SJCRH30 (cell line): ENCODE data around the gene ADAMTS13. TPM values are rescaled to one million over a fixed set of nuclear protein-coding genes. Genes with fewer than 3 reads are reported as not detected.

Experiments used
- DNase-seq, 2 experiments: peaks; one replicate each; pipeline ENCODE4 v3.0.0-alpha.2; 2015 to 2020
- H3K27ac ChIP-seq: fragments of 250-450 bp; sonication (Bioruptor Pico); 2 replicates; pipeline ENCODE4 v1.5.1; 2020; ENCODE audit warnings: mild to moderate bottlenecking, moderate library complexity
- H3K27me3 ChIP-seq: fragments of 250-450 bp; sonication (Bioruptor Pico); 2 replicates; pipeline ENCODE4 v1.5.1; 2020; ENCODE audit warnings: mild to moderate bottlenecking, moderate library complexity
- H3K36me3 ChIP-seq: fragments of 250-450 bp; sonication (Bioruptor Pico); 2 replicates; pipeline ENCODE4 v1.5.1; 2020; ENCODE audit warnings: mild to moderate bottlenecking, moderate library complexity
- H3K4me1 ChIP-seq: fragments of 250-450 bp; sonication (Bioruptor Pico); 2 replicates; pipeline ENCODE4 v1.5.1; 2020; ENCODE audit warnings: mild to moderate bottlenecking, moderate library complexity
- H3K4me3 ChIP-seq: fragments of 250-450 bp; sonication (Bioruptor Pico); 2 replicates; pipeline ENCODE4 v1.5.1; 2020; ENCODE audit warnings: mild to moderate bottlenecking, moderate library complexity
- H3K9me3 ChIP-seq: fragments of 250-450 bp; sonication (Bioruptor Pico); replicated peaks from 2 replicates; pipeline ENCODE4 v1.5.1; 2020; ENCODE audit warnings: mild to moderate bottlenecking, moderate library complexity
- total RNA-seq: library from RNA; depleted of rRNA; stranded (reverse); fragments of >200 nt; shearing (Covaris generic); gene quantifications from 2 replicates; pipeline ENCODE4 v1.2.3, GENCODE V29; 2014

The ADAMTS13 gene
- total RNA-seq, 1 experiment from 2014 or later, result 0.42 TPM

DNA sequence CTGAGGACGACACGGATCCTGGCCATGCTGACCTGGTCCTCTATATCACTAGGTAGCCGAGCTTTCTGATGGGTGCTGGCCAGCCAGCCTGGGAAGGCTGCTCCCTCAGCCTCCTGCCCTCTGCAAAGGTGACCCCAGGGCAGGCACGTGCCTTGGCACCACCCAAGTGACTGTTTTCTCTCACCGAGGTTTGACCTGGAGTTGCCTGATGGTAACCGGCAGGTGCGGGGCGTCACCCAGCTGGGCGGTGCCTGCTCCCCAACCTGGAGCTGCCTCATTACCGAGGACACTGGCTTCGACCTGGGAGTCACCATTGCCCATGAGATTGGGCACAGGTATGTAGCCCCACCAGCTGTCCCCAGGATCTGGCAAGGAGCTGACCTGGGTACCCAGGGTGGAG, 3.8 kb downstream of the ADAMTS13 start:
- no peaks in the 10 kb centered on the region for H3K27me3 ChIP-seq
- no peak overlapping the region for H3K27ac ChIP-seq

DNA sequence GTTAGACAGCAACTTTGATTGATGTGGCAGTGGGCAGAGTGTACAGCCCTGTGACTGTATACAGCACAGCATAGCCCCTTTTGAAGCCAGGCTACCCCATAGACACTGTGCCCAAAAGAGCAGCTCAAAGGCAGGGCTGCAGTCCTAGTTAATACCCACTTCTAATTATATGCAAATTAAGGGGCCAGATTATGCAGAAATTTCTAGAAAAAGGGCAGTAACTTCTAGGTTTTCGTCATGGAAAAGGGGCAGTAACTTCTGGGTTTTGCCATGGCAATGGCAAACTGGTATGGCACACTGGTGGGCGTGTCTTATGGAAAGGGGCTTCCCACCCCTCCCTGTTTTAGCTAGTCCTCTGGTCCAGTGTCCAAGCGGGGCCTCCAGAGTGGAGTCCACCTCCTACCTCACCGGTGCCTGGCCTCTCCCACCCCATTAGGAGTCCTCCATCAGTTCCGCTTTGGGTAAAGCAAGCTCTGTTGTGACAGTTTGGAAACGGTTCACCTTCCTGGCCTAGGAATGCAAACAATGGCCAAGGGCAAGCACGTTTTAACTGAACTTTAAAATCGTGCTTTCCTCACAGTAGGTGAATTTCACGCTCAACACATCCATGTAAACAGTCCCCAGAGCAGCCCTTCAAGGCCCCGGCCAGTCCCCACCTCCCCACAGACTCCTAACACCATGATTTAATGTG, 5.6 kb downstream of the ADAMTS13 start:
- Histone ChIP-seq H3K9me3 (no peaks in the 10 kb centered on the region), H3K4me3 (no peak overlapping the region), H3K4me1 (no peaks in the 10 kb centered on the region; the same call in 1 of the 2 replicates), H3K36me3 (no peaks in the 10 kb centered on the region), H3K27ac (no peak overlapping the region), H3K27me3 (no peaks in the 10 kb centered on the region)
- no peak for DNase-seq

More for the DNA sequence above, 3.8 kb downstream of the ADAMTS13 start:
- no peaks in the 10 kb centered on the region; the same call in 1 of the 2 replicates for H3K4me1 ChIP-seq
- no peak overlapping the region for H3K4me3 ChIP-seq
- H3K9me3 ChIP-seq, result no peaks in the 10 kb centered on the region
- H3K36me3 ChIP-seq, result no peaks in the 10 kb centered on the region
- no peak for DNase-seq

DNA sequence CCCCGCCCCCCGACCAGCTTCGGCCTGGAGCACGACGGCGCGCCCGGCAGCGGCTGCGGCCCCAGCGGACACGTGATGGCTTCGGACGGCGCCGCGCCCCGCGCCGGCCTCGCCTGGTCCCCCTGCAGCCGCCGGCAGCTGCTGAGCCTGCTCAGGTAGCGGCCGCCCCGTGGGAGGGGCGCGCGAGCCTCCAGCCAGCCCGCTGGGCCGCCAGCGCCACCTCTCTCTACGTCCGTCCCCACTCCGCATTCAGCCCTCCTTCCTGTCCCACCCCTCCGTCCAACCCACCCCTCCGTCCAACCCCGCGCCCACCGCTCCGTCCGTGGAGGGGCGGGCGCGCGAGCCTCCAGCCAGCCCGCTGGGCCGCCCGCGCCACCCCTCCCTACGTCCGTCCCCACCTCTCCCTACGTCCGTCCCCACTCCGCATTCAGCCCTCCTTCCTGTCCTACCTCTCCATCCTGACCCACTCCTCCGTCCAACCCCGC, 6.5 kb downstream of the ADAMTS13 start:
- Histone ChIP-seq H3K4me1 (no peaks in the 10 kb centered on the region; the same call in 1 of the 2 replicates), H3K4me3 (no peak overlapping the region), H3K27ac (no peak overlapping the region), H3K36me3 (no peaks in the 10 kb centered on the region), H3K9me3 (no peaks in the 10 kb centered on the region), H3K27me3 (no peaks in the 10 kb centered on the region)
- DNase-seq, result no peak

DNA sequence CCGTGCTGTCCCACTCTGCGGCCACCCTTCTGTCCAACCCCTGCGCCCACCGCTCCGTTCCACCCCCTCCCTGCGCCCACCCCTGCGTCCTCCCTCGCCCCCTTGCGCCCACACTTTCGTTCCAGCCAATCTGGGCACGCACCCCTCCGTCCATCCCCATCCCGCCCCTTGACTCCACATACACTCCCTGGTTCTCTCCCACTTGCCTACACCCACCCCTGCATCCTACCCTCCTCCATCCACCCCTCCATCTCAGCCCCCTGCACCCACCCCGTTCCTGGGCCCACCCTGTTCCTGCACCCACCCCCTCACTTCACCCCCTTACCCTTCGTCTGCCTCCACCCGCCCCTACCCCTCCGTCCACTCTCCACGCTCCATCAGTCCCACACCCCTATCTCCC, 7.0 kb downstream of the ADAMTS13 start:
- H3K9me3 ChIP-seq, result no peaks in the 10 kb centered on the region
- no peak overlapping the region for H3K27ac ChIP-seq
- no peak overlapping the region for H3K4me3 ChIP-seq
- DNase-seq, result no peak
- H3K36me3 ChIP-seq, result no peaks in the 10 kb centered on the region
- no peaks in the 10 kb centered on the region for H3K27me3 ChIP-seq
- H3K4me1 ChIP-seq, result no peaks in the 10 kb centered on the region

DNA sequence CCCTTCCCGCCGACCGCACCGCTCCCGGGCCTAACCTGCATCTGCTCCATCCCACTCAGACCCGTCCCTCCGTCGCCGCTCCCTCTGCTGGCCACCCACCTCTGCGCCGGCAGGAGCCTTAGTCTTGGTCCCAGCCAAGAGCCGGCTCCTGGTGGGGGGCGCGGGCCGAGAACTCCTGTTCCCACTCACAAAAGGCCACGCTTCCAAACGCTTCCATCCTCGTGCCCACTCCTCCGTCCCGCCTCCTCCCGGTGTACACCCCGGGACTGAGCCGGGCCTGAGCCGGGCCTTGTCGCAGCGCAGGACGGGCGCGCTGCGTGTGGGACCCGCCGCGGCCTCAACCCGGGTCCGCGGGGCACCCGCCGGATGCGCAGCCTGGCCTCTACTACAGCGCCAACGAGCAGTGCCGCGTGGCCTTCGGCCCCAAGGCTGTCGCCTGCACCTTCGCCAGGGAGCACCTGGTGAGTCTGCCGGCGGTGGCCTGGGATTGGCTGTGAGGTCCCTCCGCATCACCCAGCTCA, 7.5 kb downstream of the ADAMTS13 start:
- no peak for DNase-seq
- H3K4me1 ChIP-seq, result no peaks in the 10 kb centered on the region
- no peaks in the 10 kb centered on the region for H3K9me3 ChIP-seq
- H3K4me3 ChIP-seq, result no peak overlapping the region
- no peaks in the 10 kb centered on the region for H3K27me3 ChIP-seq
- no peaks in the 10 kb centered on the region for H3K36me3 ChIP-seq
- H3K27ac ChIP-seq, result no peak overlapping the region

DNA sequence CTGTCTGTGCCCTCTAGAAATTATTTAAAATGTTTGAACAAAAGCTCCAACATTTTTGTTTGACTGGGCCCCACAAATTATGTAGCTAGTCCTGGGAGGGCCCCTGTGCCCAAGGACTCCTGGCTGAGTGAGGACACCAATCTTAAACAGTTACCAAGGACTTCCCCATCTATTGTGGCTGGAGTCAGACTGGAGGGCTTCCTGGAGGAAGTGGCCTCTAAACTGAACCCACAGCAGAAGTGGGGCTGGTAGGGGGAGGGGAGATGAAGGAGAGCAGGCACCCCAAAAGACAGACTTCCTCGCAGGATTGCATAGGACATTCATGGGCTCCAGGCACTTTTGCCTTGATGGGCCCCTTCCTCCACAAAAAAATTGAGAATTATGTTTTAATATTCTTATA, 8.1 kb downstream of the ADAMTS13 start:
- no peak for DNase-seq
- H3K4me3 ChIP-seq, result no peak overlapping the region
- no peaks in the 10 kb centered on the region for H3K9me3 ChIP-seq
- H3K4me1 ChIP-seq, result no peaks in the 10 kb centered on the region
- H3K27me3 ChIP-seq, result no peaks in the 10 kb centered on the region
- H3K27ac ChIP-seq, result no peak overlapping the region
- no peaks in the 10 kb centered on the region for H3K36me3 ChIP-seq

DNA sequence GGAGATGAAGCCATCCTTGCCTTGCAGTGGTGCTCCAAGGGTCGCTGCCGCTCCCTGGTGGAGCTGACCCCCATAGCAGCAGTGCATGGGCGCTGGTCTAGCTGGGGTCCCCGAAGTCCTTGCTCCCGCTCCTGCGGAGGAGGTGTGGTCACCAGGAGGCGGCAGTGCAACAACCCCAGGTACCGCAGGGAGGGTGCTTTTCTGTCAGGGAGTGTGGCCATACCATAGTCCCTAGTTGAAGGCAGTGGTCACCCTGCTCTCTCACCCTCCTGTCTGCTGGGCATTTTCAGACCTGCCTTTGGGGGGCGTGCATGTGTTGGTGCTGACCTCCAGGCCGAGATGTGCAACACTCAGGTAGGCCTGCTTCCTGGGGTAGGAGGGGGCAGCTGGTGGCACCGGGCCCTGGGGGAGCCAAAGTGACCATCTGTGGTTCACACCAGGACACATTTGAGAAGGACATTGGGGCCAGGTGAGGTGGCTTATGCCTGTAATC, 11.2 kb downstream of the ADAMTS13 start:
- Histone ChIP-seq H3K27me3 (no peaks in the 10 kb centered on the region), H3K4me3 (no peak overlapping the region)

DNA sequence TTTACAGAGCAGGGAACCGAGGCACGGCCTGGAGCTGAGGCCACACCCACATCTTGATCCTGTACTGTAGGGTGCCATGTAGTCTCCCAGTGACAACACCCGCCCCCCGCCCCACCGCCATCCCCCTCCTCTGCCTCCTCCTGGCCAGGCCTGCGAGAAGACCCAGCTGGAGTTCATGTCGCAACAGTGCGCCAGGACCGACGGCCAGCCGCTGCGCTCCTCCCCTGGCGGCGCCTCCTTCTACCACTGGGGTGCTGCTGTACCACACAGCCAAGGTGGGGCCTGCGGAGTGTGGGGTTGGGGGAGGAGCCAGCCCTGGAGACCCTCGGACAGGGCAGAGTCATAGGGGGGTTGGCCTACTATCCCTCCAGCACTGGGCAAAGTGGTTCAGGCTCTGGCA, 14.5 kb downstream of the ADAMTS13 start:
- no peak overlapping the region for H3K27ac ChIP-seq

More for the DNA sequence above, 11.2 kb downstream of the ADAMTS13 start:
- DNase-seq, result no peak
- H3K27ac ChIP-seq, result no peak overlapping the region
- no peaks in the 10 kb centered on the region for H3K36me3 ChIP-seq
- H3K9me3 ChIP-seq, result no peaks in the 10 kb centered on the region
- no peaks in the 10 kb centered on the region for H3K4me1 ChIP-seq

DNA sequence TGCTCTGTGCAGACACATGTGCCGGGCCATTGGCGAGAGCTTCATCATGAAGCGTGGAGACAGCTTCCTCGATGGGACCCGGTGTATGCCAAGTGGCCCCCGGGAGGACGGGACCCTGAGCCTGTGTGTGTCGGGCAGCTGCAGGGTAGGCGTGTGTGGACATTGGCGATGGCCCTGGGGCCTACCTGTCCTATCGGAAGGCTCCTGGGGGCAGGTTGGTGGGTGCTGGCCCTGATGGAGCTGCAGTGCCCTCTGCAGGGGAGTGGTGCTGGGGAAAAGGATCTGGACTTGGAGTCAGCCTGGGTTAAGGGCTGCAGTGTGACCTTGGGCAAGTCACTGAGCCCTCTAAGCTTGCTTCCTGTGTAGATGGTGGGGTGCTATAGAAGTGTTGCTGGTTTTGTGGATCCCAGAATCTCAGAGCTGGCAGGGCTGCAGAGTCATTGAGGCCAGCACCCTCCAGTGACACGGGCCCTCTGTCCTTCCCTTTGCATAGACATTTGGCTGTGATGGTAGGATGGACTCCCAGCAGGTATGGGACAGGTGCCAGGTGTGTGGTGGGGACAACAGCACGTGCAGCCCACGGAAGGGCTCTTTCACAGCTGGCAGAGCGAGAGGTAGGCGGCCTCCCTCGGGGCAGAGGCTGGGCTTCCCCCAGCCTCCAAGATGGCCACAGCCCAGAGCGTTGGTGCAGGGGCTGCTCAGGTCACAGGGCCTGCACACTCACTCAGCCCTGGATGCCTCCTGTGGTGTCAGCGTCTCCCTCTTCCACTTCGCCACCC, 15.8 kb downstream of the ADAMTS13 start:
- no peaks in the 10 kb centered on the region for H3K36me3 ChIP-seq
- H3K4me1 ChIP-seq, result no peaks in the 10 kb centered on the region
- no peak overlapping the region for H3K4me3 ChIP-seq
- no peak for DNase-seq
- no peaks in the 10 kb centered on the region for H3K9me3 ChIP-seq
- no peak overlapping the region for H3K27ac ChIP-seq
- peaks cover 14% of the 10 kb centered on the region for H3K27me3 ChIP-seq

More for the DNA sequence above, 14.5 kb downstream of the ADAMTS13 start:
- H3K27me3 ChIP-seq, result peaks cover 1% of the 10 kb centered on the region; the same call in 1 of the 2 replicates
- no peaks in the 10 kb centered on the region for H3K9me3 ChIP-seq
- no peak for DNase-seq
- H3K4me3 ChIP-seq, result no peak overlapping the region
- H3K36me3 ChIP-seq, result no peaks in the 10 kb centered on the region
- H3K4me1 ChIP-seq, result no peaks in the 10 kb centered on the region

DNA sequence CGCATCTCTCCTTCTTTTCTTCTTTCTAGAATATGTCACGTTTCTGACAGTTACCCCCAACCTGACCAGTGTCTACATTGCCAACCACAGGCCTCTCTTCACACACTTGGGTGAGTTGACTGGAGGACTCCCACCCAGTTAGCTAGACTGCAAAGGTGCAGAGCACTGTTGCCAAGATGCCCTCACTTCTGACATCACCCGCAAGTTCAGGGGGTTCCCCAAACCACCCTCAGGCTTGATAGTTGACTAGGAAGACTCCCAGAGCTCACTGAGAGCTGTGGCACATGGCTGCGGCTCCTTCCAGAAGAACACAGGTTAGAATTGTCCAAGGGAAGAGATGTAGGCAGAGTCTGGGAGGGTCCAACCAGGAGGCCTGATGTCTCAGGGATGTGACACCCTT, 17.2 kb downstream of the ADAMTS13 start:
- H3K27ac ChIP-seq, result no peak overlapping the region
- H3K36me3 ChIP-seq, result no peaks in the 10 kb centered on the region
- H3K4me1 ChIP-seq, result no peaks in the 10 kb centered on the region
- H3K27me3 ChIP-seq, result peaks cover 28% of the 10 kb centered on the region
- H3K4me3 ChIP-seq, result no peak overlapping the region
- DNase-seq, result no peak
- H3K9me3 ChIP-seq, result no peaks in the 10 kb centered on the region

DNA sequence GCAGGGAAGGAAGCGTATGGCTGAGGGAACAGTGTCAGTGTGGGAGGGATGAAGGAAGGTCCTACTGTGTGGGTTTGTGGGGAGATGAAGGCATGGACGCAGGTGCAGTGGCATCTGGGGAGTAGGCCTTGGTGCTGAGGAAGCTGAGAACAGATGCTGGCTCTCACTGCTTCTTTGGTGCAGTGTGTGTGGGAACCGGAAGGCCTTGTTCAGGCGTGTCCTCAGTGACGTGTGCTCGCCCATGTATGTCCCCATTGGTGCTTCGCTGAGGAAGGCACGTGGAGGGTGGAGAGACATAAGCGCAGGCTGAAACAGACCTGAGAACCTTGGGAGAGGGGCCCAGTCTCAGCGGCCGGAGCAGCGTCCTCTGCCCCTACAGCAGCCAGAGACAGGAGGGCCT, 18.7 kb downstream of the ADAMTS13 start:
- no peak for DNase-seq
- Histone ChIP-seq H3K36me3 (no peaks in the 10 kb centered on the region), H3K27ac (no peak overlapping the region)

DNA sequence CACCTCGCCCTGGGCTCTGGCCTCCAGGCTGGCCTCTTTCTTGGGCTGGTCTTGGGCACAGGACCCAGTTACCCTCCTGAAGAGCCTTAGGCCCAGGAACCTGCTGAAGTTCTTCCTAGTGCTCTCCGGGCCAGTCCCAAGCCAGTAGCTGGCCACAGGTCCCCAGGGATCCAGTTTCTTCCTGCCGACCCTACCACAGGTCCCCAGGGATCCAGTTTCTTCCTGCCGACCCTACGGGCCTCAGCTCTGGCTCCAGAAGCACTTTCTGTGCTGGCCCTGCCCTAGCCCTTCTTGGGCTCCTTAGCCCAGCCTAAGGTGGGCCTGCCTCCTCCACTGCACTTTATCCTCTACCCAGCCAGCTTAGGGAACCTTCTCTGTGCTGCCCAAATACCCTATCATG, 19.4 kb downstream of the ADAMTS13 start:
- H3K27ac ChIP-seq, result no peak overlapping the region
- no peaks in the 10 kb centered on the region for H3K36me3 ChIP-seq
- DNase-seq, result no peak
- H3K9me3 ChIP-seq, result no peaks in the 10 kb centered on the region
- peaks cover 37% of the 10 kb centered on the region for H3K27me3 ChIP-seq
- H3K4me3 ChIP-seq, result no peak overlapping the region
- no peaks in the 10 kb centered on the region for H3K4me1 ChIP-seq

More for the DNA sequence above, 18.7 kb downstream of the ADAMTS13 start:
- Histone ChIP-seq H3K27me3 (peaks cover 37% of the 10 kb centered on the region), H3K9me3 (no peaks in the 10 kb centered on the region), H3K4me3 (no peak overlapping the region), H3K4me1 (no peaks in the 10 kb centered on the region)

DNA sequence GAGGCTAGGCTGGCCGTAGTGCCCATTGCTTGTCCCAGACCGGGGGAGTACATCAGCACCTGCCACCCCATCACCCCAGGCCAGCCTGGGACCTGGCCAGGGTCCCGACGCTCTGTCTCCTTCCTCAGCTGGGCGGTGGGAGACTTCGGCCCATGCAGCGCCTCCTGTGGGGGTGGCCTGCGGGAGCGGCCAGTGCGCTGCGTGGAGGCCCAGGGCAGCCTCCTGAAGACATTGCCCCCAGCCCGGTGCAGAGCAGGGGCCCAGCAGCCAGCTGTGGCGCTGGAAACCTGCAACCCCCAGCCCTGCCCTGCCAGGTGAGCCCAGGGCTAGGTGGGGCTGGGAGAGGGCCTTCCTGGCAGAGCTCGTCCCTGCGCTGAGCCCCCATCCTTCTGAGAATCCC, 21.1 kb downstream of the ADAMTS13 start:
- no peaks in the 10 kb centered on the region for H3K9me3 ChIP-seq
- DNase-seq, result no peak
- no peak overlapping the region for H3K4me3 ChIP-seq
- no peak overlapping the region for H3K27ac ChIP-seq
- H3K27me3 ChIP-seq, result peaks cover 41% of the 10 kb centered on the region
- no peaks in the 10 kb centered on the region for H3K4me1 ChIP-seq
- no peaks in the 10 kb centered on the region for H3K36me3 ChIP-seq

DNA sequence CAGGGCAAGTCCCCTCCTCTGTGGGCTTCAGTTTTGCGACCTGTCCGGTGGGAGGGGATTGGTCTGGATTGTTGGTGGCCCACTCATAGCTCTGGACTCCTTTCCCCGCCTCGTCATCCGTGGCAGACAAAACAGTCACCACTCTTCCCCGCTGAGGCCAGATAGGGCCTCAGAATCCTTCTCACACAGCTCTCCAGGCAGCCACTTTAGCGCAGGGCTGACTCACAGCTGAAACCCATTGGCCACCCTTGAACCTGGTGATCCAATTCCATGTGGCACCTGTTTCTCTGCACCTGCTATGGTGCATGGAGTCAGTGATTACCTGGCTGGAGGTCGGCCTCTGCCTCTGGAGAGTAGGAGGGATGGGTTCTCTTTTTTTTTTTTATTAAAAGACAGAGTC, 21.8 kb downstream of the ADAMTS13 start:
- Histone ChIP-seq H3K4me3 (no peak overlapping the region), H3K4me1 (no peaks in the 10 kb centered on the region), H3K27ac (no peak overlapping the region), H3K36me3 (no peaks in the 10 kb centered on the region), H3K27me3 (peaks cover 48% of the 10 kb centered on the region), H3K9me3 (no peaks in the 10 kb centered on the region)
- no peak for DNase-seq
